Stimulated activated CD8-positive, alpha-beta memory T cell treated with anti-CD3 and anti-CD28 coated beads, Interleukin-15, amount 100 ng/mL, for 24 hours (primary cell): ENCODE results near the gene KLHL11.

Experiments used
- DNase-seq: peaks from one replicate; pipeline ENCODE4 v3.0.0-alpha.2; 2020; ENCODE audit warnings: low read depth

Gene KLHL11

GRCh38 chr17:41810659-41811548 lies 54.3 kb downstream of the KLHL11 start:
- DNase-seq: no peak

DNA sequence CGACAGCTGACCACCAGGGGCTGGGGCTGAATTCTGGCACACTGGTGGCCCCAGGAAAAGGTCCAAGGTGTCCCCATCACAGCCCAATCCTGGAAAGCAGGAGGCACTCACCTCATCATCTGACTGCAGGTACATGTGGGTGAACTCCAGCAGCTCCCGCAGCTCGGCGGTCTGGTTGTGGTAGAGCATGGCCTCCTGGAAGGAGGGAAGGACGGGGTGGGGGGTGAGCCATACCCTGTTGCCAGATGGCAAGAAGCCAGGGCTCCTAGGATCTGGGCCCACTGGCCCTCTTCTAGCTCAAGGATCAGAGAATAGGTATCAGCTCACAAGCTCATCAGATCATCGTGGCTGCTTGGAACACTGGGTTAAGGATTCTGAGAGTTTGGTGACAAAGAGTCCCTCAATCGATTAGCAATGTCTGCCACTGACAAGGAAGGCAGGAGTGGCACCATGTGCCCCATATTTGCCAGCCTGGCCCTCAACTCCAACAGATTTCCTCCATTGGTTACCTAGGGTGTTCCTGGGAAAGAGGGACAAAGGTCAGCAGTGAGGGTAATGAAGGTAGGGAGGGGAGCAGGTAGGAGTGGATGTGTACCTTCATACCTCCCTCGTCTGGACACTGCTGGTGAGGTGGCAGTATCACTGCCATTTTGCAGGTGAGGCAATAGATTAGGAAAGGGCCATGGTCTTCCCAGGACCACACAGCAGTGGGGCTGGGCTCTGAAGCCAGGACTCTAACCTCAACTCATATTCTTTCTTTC lies 58.4 kb downstream of the KLHL11 start:
- DNase-seq: no peak
